NT2/D1 (cell line): ENCODE measurements around the gene MYH9.

Source experiments
- SUZ12 ChIP-seq: IDR thresholded peaks from 2 replicates; pipeline ENCODE4 v1.6.1; 2011; ENCODE audit not compliant: insufficient read length, insufficient read depth; ENCODE audit errors: extremely low read depth
- YY1 ChIP-seq: IDR thresholded peaks from 2 replicates; pipeline ENCODE4 v1.6.1; 2011; ENCODE audit not compliant: insufficient read length, insufficient read depth
- ZNF274 ChIP-seq: IDR thresholded peaks from 2 replicates; pipeline ENCODE4 v1.6.1; 2011; ENCODE audit warnings: mild to moderate bottlenecking, low read depth, low read length

GRCh38 chr22:36344106-36344827, 43.5 kb downstream of the MYH9 start:
- TF ChIP-seq SUZ12: no peak
- TF ChIP-seq ZNF274: no peak
- TF ChIP-seq YY1: no peak
